Measurements from ENCODE around the gene ETDB. TPM values are rescaled to one million over a fixed set of nuclear protein-coding genes. Genes with fewer than 3 reads are reported as not detected.
A peak's percentile ranks its signal among the peaks of the same experiment; 100 is the strongest.

Gene ETDB
- total and polyA plus RNA-seq, 2 experiments from 2014 or later, result not detected

GRCh38 chrX:135086197-135086854 is 34.0 kb downstream of the ETDB start:
- no peak overlapping the region for H2AFZ ChIP-seq
- no peak overlapping the region for H3K27ac ChIP-seq (ENCODE audit: low read depth)
- peak; percentile 82 for DNase-seq (ENCODE audit: low spot score)
- H3F3A ChIP-seq (replicated peaks; ENCODE audit: low read depth), result no peaks in the 10 kb centered on the region
- H3K4me3 Mint-ChIP-seq, result no peak overlapping the region
- no peaks in the 10 kb centered on the region for H3K4me1 ChIP-seq (ENCODE audit: insufficient read depth)
- peaks cover 6% of the 10 kb centered on the region; the same call in 2 of the 3 replicates for H3K4me1 Mint-ChIP-seq
- H3K4me3 ChIP-seq, result no peak overlapping the region
- H3K9me3 Mint-ChIP-seq, result peaks cover 11% of the 10 kb centered on the region
- H3K27me3 Mint-ChIP-seq (ENCODE audit: insufficient read depth, low read depth, poor library complexity), result peaks cover 2% of the 10 kb centered on the region
- H3K9me2 ChIP-seq (ENCODE audit: insufficient read depth), result no peaks in the 10 kb centered on the region
- no peak overlapping the region for H3K27ac Mint-ChIP-seq
- H3K79me2 ChIP-seq (replicated peaks; ENCODE audit: insufficient read depth), result no peaks in the 10 kb centered on the region
- H3K27me3 ChIP-seq (ENCODE audit: insufficient read depth), result no peaks in the 10 kb centered on the region
- no peak for TF ChIP-seq STAT1 (IDR thresholded peaks at IDR 0.05; ENCODE audit: unreplicated experiment)
- TF ChIP-seq NANOG (IDR thresholded peaks at IDR 0.05; ENCODE audit: borderline replicate concordance), result no peak
- no peak for TF ChIP-seq ZNF462 (CRISPR knock-in tag; IDR thresholded peaks at IDR 0.05)
- peak; percentile 67 to 71 for TF ChIP-seq CTCF (conservative IDR thresholded peaks at IDR 0.05; ENCODE audit: low read depth in 2 of 2)
- TF ChIP-seq ZNF114 (CRISPR knock-in tag; IDR thresholded peaks at IDR 0.05), result no peak
- H3K36me3 Mint-ChIP-seq (ENCODE audit: low read depth), result peaks cover 7% of the 10 kb centered on the region
- peak; percentile 92 for ATAC-seq
- H3K36me3 ChIP-seq (ENCODE audit: insufficient read depth), result no peaks in the 10 kb centered on the region
- no peak overlapping the region for H3K4me2 ChIP-seq
- no peaks in the 10 kb centered on the region for H4K20me1 ChIP-seq (replicated peaks; ENCODE audit: insufficient read depth)

Data from GM23338 (cell line).